Thoracic aorta (tissue), 2 donors: ENCODE results near the gene IMPG2. TPM values are rescaled to one million over a fixed set of nuclear protein-coding genes. Genes with fewer than 3 reads are reported as not detected.

Experiments
- ATAC-seq: fragments of 150-250 bp; one replicate; pipeline ENCODE4 v1.8.0; 2017; ENCODE audit warnings: low read depth; ENCODE audit not compliant: insufficient number of reproducible peaks, low FRiP score
- DNase-seq: peaks from one replicate; pipeline ENCODE4 v3.0.0-alpha.2; 2020; ENCODE audit warnings: low spot score
- H3K27ac ChIP-seq, 2 donors: fragments of 200-600 bp; sonication (generic); 1 replicate in 1 of 2; 2 replicates in 1 of 2; pipeline ENCODE4 v1.5.1; 2016; ENCODE audit warnings: mild to moderate bottlenecking in 2 of 2, moderate library complexity in 2 of 2
- H3K27me3 ChIP-seq: fragments of 200-600 bp; sonication (generic); replicated peaks from 2 replicates; pipeline ENCODE4 v1.6.0; 2016; ENCODE audit warnings: mild to moderate bottlenecking; ENCODE audit not compliant: insufficient read depth
- H3K36me3 ChIP-seq: fragments of 200-600 bp; sonication (generic); one replicate; pipeline ENCODE4 v1.5.1; 2016
- H3K4me1 ChIP-seq, 2 donors: fragments of 200-600 bp; sonication (generic); 1 replicate in 1 of 2; 2 replicates in 1 of 2; pipeline versions ENCODE4 v1.5.1 to v1.6.0; 2016; ENCODE audit warnings: low read depth in 2 of 2, mild to moderate bottlenecking in 1 of 2; ENCODE audit not compliant: control insufficient read depth in 1 of 2
- H3K4me3 ChIP-seq: fragments of 200-600 bp; sonication (generic); 2 replicates; pipeline ENCODE4 v1.5.1; 2016; ENCODE audit warnings: mild to moderate bottlenecking
- H3K9me3 ChIP-seq: fragments of 200-600 bp; sonication (generic); 2 replicates; pipeline ENCODE4 v1.5.1; 2016
- total RNA-seq, 2 donors: library from RNA; depleted of rRNA; stranded (reverse); fragments of >200 nt; gene quantifications; one replicate each; pipeline versions ENCODE4 v1.1.0 to v1.2.3, GENCODE V29; 2016
- TF ChIP-seq, protein P1 (sequence below): fragments of 200-600 bp; sonication (generic); IDR thresholded peaks from one replicate; pipeline ENCODE4 v1.5.1; 2019; ENCODE audit warnings: antibody characterized with exemption

The IMPG2 gene
- total RNA-seq, 2 donors from 2014 or later: 0.21 to 0.81 TPM

DNA sequence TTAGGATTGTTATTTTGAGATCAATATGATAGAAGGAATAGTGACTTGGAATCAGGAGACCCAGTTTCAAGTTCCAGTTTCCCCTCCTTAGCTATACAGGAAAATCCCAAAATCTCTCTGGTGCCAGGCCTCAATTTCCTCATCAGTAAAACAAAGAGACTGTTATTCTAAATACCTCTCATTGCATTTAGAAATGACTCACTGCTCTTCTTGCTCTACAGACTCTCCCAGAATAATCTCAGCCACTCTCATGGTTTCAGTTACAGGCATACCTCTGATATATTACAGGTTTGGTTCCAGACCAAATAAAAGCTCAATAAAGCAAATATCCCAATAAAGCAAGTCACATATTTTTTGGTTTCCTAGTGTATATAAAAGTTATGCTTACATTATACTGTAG, 28.3 kb downstream of the IMPG2 start:
- TF ChIP-seq, protein P1, sequence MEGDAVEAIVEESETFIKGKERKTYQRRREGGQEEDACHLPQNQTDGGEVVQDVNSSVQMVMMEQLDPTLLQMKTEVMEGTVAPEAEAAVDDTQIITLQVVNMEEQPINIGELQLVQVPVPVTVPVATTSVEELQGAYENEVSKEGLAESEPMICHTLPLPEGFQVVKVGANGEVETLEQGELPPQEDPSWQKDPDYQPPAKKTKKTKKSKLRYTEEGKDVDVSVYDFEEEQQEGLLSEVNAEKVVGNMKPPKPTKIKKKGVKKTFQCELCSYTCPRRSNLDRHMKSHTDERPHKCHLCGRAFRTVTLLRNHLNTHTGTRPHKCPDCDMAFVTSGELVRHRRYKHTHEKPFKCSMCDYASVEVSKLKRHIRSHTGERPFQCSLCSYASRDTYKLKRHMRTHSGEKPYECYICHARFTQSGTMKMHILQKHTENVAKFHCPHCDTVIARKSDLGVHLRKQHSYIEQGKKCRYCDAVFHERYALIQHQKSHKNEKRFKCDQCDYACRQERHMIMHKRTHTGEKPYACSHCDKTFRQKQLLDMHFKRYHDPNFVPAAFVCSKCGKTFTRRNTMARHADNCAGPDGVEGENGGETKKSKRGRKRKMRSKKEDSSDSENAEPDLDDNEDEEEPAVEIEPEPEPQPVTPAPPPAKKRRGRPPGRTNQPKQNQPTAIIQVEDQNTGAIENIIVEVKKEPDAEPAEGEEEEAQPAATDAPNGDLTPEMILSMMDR: no peak
- no peak for ATAC-seq
- H3K27me3 ChIP-seq: no peaks in the 10 kb centered on the region
- peaks cover 0 to 3% of the 10 kb centered on the region in 2 donors for H3K4me1 ChIP-seq
- no peak overlapping the region for H3K4me3 ChIP-seq
- H3K9me3 ChIP-seq: no peaks in the 10 kb centered on the region
- DNase-seq: no peak
- H3K27ac ChIP-seq: no peak overlapping the region
- no peaks in the 10 kb centered on the region for H3K36me3 ChIP-seq

DNA sequence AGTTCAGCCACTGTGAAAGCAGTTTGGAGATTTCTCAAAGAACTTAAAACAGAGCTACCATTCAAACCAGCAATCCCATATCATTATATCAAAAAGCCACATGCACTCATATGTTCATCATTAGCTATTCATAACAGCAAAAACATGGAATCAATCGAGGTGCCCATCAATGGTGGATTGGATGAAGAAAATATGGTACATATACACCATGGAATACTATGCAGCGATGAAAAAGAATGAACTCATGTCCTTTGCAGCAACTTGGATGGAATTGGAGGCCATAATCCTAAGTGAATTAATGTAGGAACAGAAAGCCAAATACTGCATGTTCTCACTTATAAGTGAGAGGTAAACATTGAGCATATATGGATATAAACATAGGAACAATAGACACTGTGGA, 32.1 kb downstream of the IMPG2 start:
- TF ChIP-seq, protein P1: no peak
- DNase-seq (no peak), ATAC-seq (no peak)
- Histone ChIP-seq H3K27me3 (no peaks in the 10 kb centered on the region), H3K27ac (no peak overlapping the region), H3K4me3 (no peak overlapping the region), H3K4me1 (peaks cover 0 to 3% of the 10 kb centered on the region in 2 donors), H3K9me3 (no peaks in the 10 kb centered on the region), H3K36me3 (no peaks in the 10 kb centered on the region)

DNA sequence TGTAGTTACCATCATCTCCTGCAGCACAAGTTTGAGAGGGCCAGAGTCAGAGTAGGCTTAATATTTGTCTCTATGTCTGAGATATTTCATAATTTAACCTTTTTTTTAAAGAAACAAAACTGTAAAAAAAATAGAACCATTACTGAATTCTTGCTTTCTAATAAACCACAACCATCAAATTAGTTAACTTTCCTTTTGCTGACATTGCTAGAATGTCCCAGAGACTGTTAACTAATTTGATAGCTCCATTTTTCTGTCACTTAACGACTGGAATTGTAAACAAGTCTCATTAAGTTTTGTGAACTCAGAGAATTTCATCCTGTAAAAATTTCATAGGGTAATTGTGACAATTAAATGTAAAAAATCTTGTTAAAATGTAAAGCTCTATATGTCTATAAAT, 35.6 kb downstream of the IMPG2 start:
- Histone ChIP-seq H3K9me3 (no peaks in the 10 kb centered on the region), H3K36me3 (no peaks in the 10 kb centered on the region), H3K4me3 (no peak overlapping the region), H3K27ac (no peak overlapping the region), H3K27me3 (no peaks in the 10 kb centered on the region), H3K4me1 (no peaks in the 10 kb centered on the region)
- TF ChIP-seq, protein P1: no peak
- ATAC-seq (no peak), DNase-seq (no peak)

DNA sequence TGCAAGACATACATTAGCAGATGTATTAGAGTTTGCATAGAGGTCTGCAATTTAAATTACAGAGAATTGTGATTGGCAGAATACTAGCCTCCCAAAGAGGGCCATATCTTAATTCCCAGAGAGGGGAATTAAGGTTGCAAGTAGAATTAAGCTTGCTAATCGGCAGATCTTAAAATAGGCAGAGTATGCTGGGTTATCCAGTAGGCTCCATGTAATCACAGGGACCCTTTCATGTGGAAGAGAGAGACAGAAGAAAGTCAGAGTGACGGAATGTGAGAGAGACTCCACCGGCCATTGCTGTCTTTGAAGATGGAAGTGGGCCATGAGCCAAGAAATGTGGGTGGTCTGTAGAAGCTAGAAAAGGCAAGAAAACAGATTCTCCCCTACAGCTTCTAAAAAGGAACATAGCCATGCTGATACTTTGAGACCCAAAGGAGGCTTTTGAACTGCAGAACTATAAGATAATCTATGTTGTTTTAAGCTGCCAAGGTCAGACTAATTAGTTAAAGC, 38.8 kb downstream of the IMPG2 start:
- TF ChIP-seq, protein P1: no peak
- H3K4me3 ChIP-seq: no peak overlapping the region
- no peak overlapping the region for H3K27ac ChIP-seq
- no peaks in the 10 kb centered on the region for H3K4me1 ChIP-seq
- DNase-seq (no peak), ATAC-seq (no peak)
- no peaks in the 10 kb centered on the region for H3K27me3 ChIP-seq
- H3K9me3 ChIP-seq: no peaks in the 10 kb centered on the region
- no peaks in the 10 kb centered on the region for H3K36me3 ChIP-seq

DNA sequence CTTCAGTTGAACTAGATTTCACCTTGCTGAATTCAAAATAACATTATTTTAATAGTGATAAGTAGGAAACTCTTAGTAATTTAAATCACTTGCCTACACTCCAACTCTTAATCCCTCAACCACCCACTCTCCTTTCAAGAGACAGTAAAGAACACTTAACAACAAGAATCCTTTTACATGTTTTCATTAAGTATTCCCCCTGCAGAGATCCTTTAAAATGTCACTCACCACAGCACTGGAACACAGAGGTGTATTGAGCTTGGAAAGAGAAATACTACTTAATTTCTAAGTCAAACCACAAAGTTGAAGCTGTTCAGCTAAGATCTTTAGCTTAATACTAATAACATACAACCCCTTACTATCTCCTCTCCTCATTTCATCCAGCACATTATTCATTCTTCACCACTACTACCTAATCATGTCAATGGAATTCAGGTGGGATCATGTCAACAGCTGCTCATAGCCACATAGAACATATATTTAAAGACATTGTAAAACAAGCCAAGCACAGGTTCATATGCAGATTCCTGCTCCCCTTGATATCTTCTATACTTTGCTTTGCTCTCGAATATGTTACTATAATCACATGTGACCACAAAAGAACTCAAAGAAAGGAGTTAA, 40.5 kb downstream of the IMPG2 start:
- Histone ChIP-seq H3K27me3 (no peaks in the 10 kb centered on the region), H3K27ac (no peak overlapping the region), H3K4me3 (no peak overlapping the region), H3K4me1 (no peaks in the 10 kb centered on the region), H3K36me3 (no peaks in the 10 kb centered on the region), H3K9me3 (no peaks in the 10 kb centered on the region)
- TF ChIP-seq, protein P1: no peak
- ATAC-seq: no peak
- no peak for DNase-seq
